ENCODE measurements around the gene NBPF14.
A peak's percentile ranks its signal among the peaks of the same experiment; 100 is the strongest.
"Not testable (repeated sequence)": the region's sequence is repeated elsewhere in the genome, so short reads cannot be mapped to it uniquely, and the experiment has no call there.

Gene NBPF14, protein sequence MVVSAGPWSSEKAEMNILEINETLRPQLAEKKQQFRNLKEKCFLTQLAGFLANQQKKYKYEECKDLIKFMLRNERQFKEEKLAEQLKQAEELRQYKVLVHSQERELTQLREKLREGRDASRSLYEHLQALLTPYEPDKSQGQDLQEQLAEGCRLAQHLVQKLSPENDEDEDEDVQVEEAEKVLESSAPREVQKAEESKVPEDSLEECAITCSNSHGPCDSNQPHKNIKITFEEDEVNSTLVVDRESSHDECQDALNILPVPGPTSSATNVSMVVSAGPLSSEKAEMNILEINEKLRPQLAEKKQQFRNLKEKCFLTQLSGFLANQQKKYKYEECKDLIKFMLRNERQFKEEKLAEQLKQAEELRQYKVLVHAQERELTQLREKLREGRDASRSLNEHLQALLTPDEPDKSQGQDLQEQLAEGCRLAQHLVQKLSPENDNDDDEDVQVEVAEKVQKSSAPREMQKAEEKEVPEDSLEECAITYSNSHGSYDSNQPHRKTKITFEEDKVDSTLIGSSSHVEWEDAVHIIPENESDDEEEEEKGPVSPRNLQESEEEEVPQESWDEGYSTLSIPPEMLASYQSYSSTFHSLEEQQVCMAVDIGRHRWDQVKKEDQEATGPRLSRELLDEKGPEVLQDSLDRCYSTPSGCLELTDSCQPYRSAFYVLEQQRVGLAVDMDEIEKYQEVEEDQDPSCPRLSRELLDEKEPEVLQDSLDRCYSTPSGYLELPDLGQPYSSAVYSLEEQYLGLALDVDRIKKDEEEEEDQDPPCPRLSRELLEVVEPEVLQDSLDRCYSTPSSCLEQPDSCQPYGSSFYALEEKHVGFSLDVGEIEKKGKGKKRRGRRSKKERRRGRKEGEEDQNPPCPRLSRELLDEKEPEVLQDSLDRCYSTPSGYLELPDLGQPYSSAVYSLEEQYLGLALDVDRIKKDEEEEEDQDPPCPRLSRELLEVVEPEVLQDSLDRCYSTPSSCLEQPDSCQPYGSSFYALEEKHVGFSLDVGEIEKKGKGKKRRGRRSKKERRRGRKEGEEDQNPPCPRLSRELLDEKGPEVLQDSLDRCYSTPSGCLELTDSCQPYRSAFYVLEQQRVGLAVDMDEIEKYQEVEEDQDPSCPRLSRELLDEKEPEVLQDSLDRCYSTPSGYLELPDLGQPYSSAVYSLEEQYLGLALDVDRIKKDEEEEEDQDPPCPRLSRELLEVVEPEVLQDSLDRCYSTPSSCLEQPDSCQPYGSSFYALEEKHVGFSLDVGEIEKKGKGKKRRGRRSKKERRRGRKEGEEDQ (N-terminal part only)

GRCh38 chr1:148595911-148596310 is at the start of gene NBPF14:
Gene NBPF14, minus strand, starts transcription at chr1:148596011. Its CDS starts 294 bp downstream, at chr1:148595717.
- not testable (repeated sequence) for DNase-seq (ENCODE audit: low read depth)

DNA sequence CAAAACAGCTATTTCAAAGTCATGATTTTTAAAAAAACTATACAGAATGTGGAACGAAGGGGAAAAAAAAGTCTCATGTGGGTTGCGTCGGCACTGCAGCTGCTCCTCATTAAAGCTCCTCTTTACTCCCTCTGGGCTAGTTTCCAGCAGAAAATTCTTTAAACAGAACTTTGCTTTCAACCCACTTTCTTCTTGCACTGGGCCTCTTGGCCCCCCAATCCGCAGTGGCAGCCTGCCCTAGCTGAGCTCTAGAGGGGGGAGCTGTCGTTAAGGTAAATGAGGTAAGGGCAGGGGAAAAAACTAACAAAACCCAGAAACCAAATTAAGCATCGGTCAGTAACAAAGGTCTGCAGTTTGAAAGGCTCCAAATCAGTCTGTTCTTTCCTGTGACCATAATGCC is 29.6 kb upstream of the NBPF14 start:
- DNase-seq (ENCODE audit: low read depth): not testable (repeated sequence)

DNA sequence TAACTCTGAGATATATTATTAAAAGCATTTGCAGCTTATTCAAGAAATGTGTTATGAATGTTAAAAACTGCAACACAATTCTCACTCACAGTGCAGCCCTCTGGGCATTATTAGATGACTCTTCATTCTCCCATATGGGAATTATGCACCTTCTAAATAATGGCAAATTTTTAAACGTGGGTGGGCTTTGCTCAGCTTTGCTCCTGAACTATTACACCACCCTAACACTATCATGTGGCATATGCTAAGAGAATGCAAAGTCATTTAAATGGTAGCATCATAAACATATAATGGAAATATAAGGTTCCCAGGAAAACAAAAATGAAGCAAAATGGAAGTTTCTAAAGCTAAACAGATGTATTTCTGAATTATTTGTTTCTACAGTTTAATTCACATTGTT is 22.4 kb upstream of the NBPF14 start:
- not testable (repeated sequence) for DNase-seq (ENCODE audit: low read depth)

GRCh38 chr1:148605266-148605665 is 9.5 kb upstream of the NBPF14 start:
- DNase-seq (ENCODE audit: low read depth): not testable (repeated sequence)

DNA sequence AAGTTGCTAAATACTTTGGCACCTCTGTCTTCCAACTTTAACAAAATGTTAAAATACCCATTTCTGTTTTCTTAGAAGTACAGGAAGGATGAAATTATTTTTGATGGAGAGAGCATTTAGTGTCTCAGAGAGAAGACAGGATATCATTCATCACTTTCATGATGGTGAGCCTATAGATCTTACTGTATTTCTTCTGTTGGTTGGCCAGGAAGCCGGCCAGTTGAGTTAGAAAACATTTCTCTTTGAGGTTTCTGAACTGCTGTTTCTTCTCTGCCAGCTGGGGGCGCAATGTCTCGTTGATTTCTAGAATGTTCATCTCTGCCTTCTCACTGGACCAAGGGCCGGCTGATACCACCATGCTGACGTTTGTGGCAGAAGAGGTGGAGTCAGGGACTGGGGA is 451 bp downstream of the NBPF14 start:
- DNase-seq (ENCODE audit: low read depth): not testable (repeated sequence)

DNA sequence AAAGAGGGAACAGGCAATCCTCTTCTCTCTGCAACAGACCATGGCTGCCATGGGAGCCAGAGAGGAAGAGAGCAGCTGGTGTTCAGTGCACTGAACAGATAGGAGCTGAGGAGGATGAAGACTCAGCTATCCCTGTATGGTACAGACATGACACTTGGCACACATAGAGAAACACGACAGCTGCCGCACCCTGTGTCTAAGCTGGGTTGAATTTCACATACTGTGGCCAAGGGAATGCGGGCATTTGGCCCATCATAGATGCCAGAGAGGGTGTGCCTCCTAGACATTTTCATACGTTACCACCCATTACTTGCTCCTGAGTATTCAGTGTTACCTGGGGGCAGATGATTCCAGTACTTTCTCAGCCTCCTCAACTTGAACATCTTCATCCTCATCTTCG is 4.7 kb downstream of the NBPF14 start:
- DNase-seq (ENCODE audit: low read depth): not testable (repeated sequence)

GRCh38 chr1:148532158-148532557 is 63.7 kb downstream of the NBPF14 start:
- DNase-seq (ENCODE audit: low read depth): not testable (repeated sequence)

DNA sequence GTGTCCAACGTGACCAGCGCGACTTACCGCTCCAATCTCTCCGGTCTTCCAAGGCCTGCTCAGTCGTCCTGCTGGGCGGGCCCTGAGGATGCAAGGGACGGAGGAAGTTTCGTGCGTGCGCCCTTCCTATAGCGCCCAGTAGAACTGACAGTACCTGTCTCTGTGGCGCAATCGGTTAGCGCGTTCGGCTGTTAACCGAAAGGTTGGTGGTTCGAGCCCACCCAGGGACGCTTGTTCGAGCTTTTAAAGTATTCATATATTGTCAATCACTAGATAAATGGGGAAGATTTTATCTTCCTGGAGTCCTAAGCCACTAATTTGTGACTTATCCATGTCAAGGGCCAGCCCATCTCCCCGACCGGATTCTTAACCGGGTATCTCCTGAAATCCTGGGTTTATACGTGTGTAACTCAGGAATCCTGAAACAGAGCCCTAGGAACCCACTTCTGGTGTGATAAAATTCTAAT is 66.7 kb downstream of the NBPF14 start:
- DNase-seq (ENCODE audit: low read depth): not testable (repeated sequence)

- DNase-seq (ENCODE audit: low read depth): not testable (repeated sequence)
Observed at GRCh38 chr1:148528591-148528990, 67.2 kb downstream of the NBPF14 start.

- DNase-seq (ENCODE audit: low read depth): not testable (repeated sequence)
Observed at GRCh38 chr1:148526587-148526986, 69.2 kb downstream of the NBPF14 start.

DNA sequence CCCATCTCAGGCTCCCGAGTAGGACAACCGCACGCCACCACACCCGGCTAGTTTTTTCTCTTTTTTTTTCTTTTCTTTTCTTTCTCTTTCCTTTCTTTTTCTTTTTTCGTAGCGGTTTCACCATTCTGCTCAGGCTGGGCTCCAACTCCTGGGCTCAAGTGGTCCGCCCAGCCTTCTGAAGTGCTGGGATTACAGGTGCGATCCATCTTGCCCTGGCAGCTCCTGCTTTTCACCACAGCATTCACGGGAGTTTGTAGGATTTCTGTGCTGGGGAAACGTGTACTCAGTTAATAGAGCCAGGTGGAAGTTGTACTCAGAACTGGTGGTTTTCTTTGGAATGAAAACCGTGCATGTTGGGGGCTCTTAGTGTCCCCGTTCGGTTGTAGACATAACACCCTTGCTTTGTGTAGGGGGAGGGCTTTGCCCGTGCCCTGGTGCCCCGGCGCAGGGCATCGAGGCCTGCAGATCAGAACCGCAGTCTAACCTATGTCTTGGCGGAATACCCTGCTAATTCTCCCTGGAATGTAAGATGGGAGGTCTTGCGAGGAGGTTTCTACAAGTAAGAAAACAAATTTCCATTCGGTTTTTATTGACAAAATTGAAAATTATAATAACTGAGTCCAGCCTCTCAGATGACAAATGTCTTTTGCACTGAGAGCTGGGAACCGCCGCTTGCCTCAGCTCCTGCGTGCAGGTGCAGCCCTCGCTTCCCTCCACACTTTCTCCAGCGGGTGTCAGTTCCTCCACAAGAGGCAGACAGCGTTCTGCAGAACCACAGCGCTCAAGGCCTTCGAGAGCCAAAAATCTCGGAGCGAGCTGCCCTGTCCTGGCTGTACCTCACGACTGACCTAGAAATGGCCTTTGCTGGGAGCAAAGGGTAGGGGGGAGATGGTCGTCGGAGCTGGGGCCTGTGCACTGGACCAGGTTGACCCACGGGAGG is 72.3 kb downstream of the NBPF14 start:
- not testable (repeated sequence) for DNase-seq (ENCODE audit: low read depth)

- peak; percentile 82 for DNase-seq (ENCODE audit: low read depth)
Observed at GRCh38 chr1:148522561-148523204, 73.1 kb downstream of the NBPF14 start.

DNA sequence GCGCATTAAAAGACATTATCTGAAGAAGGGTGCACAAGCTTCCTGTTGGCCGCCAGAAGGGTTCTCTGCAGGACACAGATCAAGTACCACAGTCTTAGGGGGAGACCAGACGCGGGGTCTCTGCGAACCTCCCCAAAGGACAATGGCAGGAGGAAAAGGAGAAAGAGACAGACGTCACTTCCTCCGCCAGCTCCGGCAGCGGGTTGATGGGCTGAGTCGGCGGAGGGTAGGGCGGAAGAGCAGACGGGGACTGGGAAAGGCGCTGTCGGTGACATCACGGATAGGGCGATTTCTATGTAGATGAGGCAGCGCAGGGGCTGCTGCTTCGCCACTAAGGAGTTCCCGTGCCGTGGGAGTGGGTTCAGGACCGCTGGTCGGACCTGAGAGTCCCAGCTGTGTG is 73.7 kb downstream of the NBPF14 start:
- DNase-seq (ENCODE audit: low read depth): peak; percentile 65

- not testable (repeated sequence) for DNase-seq (ENCODE audit: low read depth)
Observed at GRCh38 chr1:148514310-148514709, 81.5 kb downstream of the NBPF14 start.

- DNase-seq (ENCODE audit: low read depth): not testable (repeated sequence)
Observed at GRCh38 chr1:148512571-148513184, 83.1 kb downstream of the NBPF14 start.

DNA sequence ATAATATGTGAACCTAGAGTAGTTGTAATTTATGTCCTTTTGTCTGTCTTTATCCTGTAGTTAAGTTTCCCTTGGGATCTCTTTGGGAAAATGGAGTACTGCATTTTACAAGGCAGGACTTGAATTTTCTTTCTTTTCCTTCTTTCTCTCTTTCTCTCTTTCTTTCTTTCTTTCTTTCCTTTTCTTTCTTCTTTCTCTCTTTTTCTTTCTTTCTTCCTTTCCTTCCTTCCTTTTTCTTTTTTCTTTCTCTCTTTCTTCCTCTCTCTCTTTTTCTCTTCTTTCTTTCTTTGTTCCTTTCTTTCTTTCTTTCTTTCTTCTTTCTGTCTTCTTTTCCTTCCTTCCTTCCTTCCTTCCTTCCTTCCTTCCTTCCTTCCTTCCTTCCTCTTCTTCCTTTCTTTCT is 101.9 kb downstream of the NBPF14 start:
- DNase-seq (ENCODE audit: low read depth): not testable (repeated sequence)

DNA sequence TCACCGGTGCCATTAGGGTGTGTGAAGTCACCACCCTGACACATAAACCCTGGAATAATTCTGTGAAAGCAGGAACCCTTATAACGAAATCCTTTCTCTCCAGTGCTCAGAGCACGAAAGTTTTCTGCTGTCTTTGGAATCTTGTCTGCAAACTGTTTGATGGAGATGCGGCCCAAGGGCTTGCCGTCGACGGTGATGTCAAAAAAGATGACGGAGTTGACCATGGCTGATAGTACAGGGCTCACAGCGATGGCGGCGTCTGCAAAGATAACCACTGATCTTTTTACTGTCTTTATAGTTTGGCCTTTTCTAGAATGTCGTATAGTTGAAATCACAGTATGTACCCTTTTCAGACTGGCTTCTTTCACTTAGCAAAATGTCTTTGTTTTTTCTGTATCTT is 112.8 kb downstream of the NBPF14 start, which contains the start of gene PPIAL4G:
TSS of gene PPIAL4G (minus strand) at position 274 of the 400 bp plus-strand sequence. CDS start at position 224, 50 bp downstream.
- not testable (repeated sequence) for DNase-seq (ENCODE audit: low read depth)
